ENCODE results near the gene MSANTD2.

MSANTD2 gene

DNA sequence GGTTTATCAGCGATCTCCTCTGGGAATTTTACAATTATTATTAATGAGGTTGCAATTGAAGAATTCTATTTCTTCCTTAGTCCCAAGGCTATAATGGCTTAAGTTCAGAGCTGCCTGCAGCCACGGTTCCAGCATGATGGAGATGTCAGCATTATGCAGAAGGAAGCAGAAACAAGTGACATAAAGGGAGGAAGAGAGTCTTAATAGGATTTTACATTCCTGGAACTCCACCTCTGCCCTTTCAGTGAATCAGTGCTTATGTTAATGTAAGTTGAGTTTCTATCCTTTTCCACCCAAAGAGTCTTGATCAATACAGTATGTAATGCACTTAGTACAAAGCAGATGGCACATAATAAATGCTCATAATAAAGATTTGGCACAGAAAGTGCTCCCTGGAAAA is 72.1 kb downstream of the MSANTD2 start:
- DNase-seq, result no peak

DNA sequence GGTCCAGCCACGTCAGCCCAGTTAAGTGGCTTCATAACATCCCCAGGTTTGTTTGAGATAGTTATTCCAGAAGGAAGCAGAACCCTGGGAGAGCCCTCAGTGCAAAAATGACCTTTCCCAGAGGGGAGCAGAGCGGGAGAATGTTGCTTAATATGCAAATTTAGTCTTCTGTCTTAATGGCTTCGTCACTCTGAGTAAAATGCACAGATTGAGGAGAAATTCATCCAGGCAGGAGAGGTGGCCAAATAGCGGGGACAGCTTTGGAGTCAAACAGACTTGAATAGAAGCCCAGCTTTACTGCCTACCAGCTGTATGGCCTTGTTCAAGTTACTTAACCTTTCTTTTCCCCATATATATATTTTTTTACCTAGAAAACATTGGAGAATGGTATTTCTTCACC is 72.7 kb downstream of the MSANTD2 start:
- no peak for DNase-seq

DNA sequence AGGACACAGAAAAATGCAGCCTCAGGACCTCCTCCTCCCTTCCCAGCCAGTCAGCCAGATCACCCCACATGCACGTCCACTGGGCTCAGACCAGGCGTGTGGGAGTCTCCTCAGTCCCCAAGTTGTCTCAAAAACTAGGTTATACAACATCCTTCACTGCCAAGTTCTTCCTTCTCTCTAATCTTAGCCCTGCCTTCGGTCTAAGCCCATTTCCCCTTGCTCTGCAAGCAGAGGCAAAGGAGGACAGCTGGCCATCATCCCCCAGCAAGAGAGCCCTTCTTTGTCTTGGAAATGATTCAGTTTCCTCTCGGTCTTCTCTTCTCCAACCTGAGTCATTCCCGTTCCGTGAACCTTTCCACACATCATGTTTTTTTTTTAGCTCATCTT is 74.5 kb downstream of the MSANTD2 start:
- DNase-seq, result no peak

DNA sequence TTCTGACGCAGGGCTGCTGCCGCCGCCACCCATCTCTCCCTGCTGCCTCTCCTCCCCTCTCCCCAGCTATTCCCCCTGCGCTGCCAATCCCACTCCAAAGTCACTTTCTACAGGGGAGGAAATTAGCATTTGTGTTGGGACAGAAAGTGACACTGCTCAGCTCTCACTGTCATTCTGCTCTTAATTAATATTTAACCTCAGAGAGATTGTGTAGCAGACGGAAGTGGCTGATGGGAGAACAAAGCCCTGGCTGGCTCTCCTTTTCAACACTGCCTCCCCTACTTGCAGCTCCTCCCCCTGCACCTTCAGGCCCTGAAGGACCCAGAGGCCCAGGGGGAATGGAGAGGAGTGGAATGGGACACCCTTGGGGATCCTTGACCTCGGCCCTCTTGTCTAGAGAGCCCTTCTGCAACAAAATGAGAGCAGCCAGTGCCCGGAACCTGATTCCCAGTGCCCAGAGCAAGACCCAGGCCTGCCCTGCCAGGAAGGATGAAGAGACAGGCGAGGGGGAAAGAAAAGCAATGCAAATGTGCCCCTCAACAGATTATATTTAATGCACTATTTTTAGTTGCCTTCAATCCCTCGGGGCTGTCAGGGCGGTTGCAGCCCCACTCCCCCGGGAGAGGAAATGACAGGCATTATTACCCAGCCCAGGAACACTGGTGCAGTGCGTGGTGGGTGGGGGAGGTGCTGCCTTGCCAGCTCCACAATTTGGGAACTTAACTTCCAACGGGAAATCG is 75.1 kb downstream of the MSANTD2 start:
- DNase-seq, result no peak

DNA sequence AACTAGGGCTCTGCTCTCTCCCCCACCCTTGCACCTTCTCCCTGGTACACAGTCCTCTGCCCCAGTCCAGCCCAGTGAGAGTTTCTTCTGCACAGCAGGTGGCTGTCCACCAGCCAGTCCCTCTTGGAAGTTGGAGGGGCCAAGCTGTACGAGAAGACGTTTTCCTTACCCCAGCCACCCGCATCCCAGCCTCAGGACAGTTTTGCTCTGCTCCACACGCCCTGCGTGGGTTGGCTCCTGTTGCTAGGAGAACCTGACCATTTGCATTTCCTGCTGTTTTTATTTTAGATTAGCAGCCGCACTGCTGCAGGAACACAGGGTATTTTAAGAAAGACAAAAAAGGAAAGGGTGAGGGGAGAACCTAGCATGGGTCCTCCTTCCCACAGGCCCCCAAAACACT is 78.0 kb downstream of the MSANTD2 start:
- DNase-seq, result no peak

DNA sequence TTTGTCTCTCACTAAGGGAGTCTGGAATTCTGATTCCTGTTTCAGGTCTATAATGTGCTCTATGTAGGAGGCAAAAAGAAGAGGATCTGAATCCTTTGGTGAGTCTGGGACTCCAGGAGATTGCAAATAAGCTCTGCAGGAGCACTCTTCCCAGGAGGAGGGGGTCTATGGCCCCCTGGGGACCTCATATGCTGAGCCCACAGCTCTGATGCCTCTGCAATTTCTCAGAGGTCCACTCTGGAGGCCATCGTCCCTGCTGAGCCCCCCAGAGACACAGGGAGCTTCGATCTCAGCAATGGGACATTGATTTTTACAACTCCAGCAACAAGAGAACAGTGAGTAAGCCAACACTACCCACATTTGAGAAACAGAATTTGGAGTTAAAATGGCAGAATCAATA is 80.7 kb downstream of the MSANTD2 start:
- no peak for DNase-seq

DNA sequence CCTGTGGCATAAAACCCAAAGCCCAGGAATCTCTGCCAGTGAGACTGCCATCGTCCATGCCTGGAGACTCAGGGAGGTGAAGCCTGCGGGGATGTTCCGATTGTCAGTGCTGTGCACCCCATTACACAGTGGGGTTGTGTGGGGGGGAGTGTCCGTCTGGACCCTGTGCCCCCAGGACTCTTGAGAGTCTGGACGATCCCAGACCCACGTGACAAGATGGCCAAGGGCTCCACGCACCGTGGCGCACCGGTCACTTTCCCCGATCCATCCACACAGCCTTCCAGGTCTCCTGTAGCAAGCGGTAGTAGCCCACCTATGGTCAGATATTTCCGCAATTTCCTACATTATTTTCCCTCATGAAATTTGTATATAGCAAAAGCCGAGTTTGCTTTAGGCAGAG is 81.4 kb downstream of the MSANTD2 start:
- no peak for DNase-seq

DNA sequence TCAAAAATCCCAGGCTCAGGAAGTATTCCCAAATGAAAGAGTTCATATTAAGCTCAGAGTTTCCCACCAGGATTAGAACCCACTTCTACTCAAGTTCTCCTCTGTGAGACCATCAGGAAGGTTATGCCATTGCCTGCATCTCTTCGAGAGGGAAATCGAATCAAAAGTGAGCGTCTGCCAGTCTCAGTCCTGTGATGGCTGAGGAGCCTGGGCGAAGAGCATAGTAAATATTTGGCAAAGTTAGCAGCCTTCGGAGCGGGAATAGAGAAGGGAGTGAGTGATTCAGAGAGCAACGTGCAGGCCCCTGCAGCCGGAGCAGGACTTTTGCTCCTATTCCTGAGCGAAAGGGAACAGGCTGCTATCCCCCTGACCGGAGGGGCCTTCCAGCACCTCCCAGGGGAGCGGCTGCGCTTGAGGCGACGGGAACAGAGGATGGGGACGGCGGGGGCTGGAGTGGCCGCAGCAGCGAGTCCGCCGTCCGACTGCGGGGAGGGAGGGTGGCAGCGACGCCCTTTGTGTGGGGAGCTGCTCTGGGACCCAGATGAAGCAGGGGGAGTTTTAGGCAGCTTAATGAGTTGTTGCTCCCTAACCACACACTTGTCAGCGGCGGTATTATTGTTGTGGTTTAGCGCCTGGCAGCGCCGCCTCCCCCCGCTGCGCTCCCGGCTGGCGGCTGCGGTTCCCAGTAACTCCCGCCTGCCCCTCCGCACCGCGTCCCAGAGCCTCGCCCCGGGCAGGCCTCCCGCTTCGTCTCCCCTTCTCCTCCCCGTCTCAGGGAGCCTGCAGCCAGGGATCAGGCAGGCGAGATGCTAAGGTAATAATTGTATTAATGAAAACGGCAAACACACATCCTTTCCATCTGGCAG is 82.2 kb downstream of the MSANTD2 start:
- DNase-seq, result peak in 1 of 2 donors; percentile 34

DNA sequence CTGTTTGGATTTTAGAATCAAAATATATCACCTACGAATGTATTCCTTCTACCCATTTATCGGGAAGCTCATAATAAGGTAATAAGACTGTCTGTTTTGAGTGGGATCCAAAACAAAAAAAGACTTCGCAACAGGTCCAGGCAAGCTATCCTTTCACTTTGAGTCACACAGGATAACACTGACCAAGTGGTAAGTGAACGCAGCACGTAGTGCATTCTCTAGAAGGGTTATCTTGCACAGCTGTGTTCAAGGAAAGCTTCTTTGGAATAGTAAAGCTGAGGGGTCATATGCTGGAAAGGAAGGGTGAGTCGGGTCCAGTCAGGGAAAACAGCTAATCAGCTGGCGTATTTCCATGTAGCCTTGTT is 82.8 kb downstream of the MSANTD2 start:
- no peak for DNase-seq

DNA sequence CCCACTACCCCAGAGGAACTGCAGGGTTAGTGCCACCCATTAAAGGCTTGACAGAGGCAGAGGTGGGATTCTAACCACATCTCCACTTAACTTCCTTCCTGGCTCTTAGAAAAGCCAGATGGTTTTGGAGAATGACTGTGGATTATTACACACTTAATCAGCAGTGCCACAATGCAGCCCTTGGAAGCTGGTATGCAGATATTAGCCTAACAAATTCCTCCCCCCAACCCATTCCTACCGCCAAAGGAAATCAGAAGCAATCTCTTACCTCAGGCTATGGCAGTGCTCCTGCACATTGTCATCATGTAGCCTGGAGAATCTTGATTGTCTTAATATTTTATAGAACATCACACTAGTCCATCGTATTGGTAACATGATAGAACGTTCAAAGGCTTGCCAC is 83.6 kb downstream of the MSANTD2 start:
- DNase-seq, result no peak

Data from CD4-positive, alpha-beta T cell treated with Interferon alpha-2 for 1 hour (primary cell).